SK-N-MC (cell line): ENCODE results near the gene INPP5A.

Experiments
- EZH2 ChIP-seq: fragments of 200-600 bp; sonication (generic); IDR thresholded peaks from one replicate; pipeline ENCODE4 v1.6.1; 2017; ENCODE audit warnings: antibody characterized with exemption
- FOXP2 ChIP-seq: optimal IDR thresholded peaks from 2 replicates; pipeline ENCODE3; 2011; ENCODE audit warnings: mild to moderate bottlenecking, moderate library complexity; ENCODE audit not compliant: insufficient read depth; ENCODE audit errors: extremely low read length, control extremely low read depth
- POLR2AphosphoS5 ChIP-seq: IDR thresholded peaks from 2 replicates; pipeline ENCODE4 v1.6.1; 2012; ENCODE audit warnings: mild to moderate bottlenecking, low read depth, low read length, borderline replicate concordance

GRCh38 chr10:132577350-132578003, 39.9 kb downstream of the INPP5A start:
- TF ChIP-seq EZH2 (no peak), POLR2AphosphoS5 (no peak), FOXP2 (no peak)
